Dendritic cell treated with granulocyte-macrophage colony-stimulating factor and Interleukin-4, amounts not matched to agents 40 ng/mL and 50 ng/mL, for 4 days (primary cell): ENCODE measurements around the gene CDKN2B-AS1.
"Not testable (repeated sequence)": the region's sequence is repeated elsewhere in the genome, so short reads cannot be mapped to it uniquely, and the experiment has no call there.

Source experiments
- H3K27ac Mint-ChIP-seq: one replicate; pipeline ENCODE4 v1.8.0; 2022; ENCODE audit warnings: mild to moderate bottlenecking, mixed read lengths
- H3K27me3 Mint-ChIP-seq: one replicate; pipeline ENCODE4 v1.8.0; 2022; ENCODE audit warnings: mild to moderate bottlenecking, mixed read lengths
- H3K36me3 Mint-ChIP-seq: one replicate; pipeline ENCODE4 v1.8.0; 2022; ENCODE audit warnings: low read depth, mixed read lengths
- H3K4me1 Mint-ChIP-seq: one replicate; pipeline ENCODE4 v1.8.0; 2022; ENCODE audit warnings: low read depth, mixed read lengths
- H3K4me3 Mint-ChIP-seq: one replicate; pipeline ENCODE4 v1.8.0; 2022; ENCODE audit warnings: mild to moderate bottlenecking, moderate library complexity, mixed read lengths
- H3K9me3 Mint-ChIP-seq: one replicate; pipeline ENCODE4 v1.8.0; 2022; ENCODE audit warnings: mixed read lengths
- intact Hi-C: fragments of 100-400 bp; cut with micrococcal nuclease; formaldehyde crosslinking; loops from one replicate; pipeline ENCODE4 v1.15.0; 2022

Gene CDKN2B-AS1

GRCh38 chr9:22052376-22052945 is 57.9 kb downstream of the CDKN2B-AS1 start:
- H3K9me3 Mint-ChIP-seq: no peaks in the 10 kb centered on the region

GRCh38 chr9:22053178-22053577 is 58.6 kb downstream of the CDKN2B-AS1 start:
- Mint-ChIP-seq H3K4me3 (no peak overlapping the region), H3K36me3 (no peaks in the 10 kb centered on the region), H3K4me1 (peaks cover 11% of the 10 kb centered on the region), H3K27me3 (peaks cover 1% of the 10 kb centered on the region), H3K9me3 (no peaks in the 10 kb centered on the region), H3K27ac (no peak overlapping the region)
- intact Hi-C loops: no loop called here

More at GRCh38 chr9:22052376-22052945, 57.9 kb downstream of the CDKN2B-AS1 start:
- intact Hi-C loops: no loop called here
- Mint-ChIP-seq H3K27me3 (peaks cover 1% of the 10 kb centered on the region), H3K4me3 (no peak overlapping the region), H3K27ac (no peak overlapping the region), H3K36me3 (no peaks in the 10 kb centered on the region), H3K4me1 (peaks cover 11% of the 10 kb centered on the region)

DNA sequence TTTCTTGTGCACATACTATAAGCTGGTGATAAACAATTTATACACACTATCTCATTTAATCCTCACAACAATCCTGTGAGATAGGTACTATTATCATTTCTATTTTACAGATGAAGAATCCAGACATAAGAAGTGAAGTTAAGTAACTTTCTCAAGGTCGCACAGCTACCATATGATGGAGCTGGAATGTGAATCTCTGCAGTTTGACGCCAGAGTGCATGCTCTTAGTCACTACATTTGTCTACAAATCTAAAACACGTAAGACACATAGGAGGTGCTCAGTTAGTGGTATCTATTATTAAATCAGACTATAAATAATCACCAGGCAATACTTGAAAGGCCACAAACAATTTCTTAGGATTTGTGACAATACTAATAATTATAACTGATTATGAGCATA is 59.5 kb downstream of the CDKN2B-AS1 start:
- H3K4me3 Mint-ChIP-seq: no peak overlapping the region
- H3K27ac Mint-ChIP-seq: no peak overlapping the region
- H3K4me1 Mint-ChIP-seq: peaks cover 11% of the 10 kb centered on the region
- H3K27me3 Mint-ChIP-seq: peaks cover 1% of the 10 kb centered on the region
- no peaks in the 10 kb centered on the region for H3K36me3 Mint-ChIP-seq
- H3K9me3 Mint-ChIP-seq: no peaks in the 10 kb centered on the region
- intact Hi-C loops: no loop called here

GRCh38 chr9:22054529-22054928 is 59.9 kb downstream of the CDKN2B-AS1 start:
- Mint-ChIP-seq H3K4me3 (no peak overlapping the region), H3K9me3 (no peaks in the 10 kb centered on the region), H3K36me3 (no peaks in the 10 kb centered on the region), H3K4me1 (peaks cover 11% of the 10 kb centered on the region), H3K27ac (no peak overlapping the region), H3K27me3 (peaks cover 1% of the 10 kb centered on the region)
- intact Hi-C loops: no loop called here

- Mint-ChIP-seq H3K4me1 (peaks cover 11% of the 10 kb centered on the region), H3K27ac (no peak overlapping the region), H3K36me3 (no peaks in the 10 kb centered on the region), H3K4me3 (no peak overlapping the region), H3K9me3 (no peaks in the 10 kb centered on the region), H3K27me3 (peaks cover 2% of the 10 kb centered on the region)
- intact Hi-C loops: no loop called here
Measured at GRCh38 chr9:22055090-22055489, 60.5 kb downstream of the CDKN2B-AS1 start.

DNA sequence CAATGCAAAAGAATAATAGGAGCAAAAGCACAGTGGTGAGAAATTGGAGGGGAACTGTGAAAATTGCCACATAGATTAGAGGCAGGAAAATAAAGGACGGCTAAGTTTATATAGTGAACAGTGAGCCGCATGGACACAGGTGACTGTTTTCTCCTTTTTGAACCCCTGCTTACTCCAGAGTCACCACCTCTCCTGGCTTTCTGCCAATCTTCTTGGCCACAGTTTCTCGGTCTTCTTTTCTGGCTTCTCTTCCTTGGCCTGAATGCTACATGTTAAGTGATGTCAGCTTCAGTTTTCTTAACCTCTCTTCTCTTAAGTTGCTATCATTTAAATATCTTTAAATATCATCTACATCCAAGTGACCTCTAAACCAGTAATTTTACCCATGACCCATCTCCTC is 61.8 kb downstream of the CDKN2B-AS1 start:
- Mint-ChIP-seq H3K27ac (no peak overlapping the region), H3K4me1 (no peaks in the 10 kb centered on the region), H3K9me3 (no peaks in the 10 kb centered on the region), H3K36me3 (no peaks in the 10 kb centered on the region), H3K27me3 (peaks cover 4% of the 10 kb centered on the region), H3K4me3 (no peak overlapping the region)
- intact Hi-C loops: no loop called here

DNA sequence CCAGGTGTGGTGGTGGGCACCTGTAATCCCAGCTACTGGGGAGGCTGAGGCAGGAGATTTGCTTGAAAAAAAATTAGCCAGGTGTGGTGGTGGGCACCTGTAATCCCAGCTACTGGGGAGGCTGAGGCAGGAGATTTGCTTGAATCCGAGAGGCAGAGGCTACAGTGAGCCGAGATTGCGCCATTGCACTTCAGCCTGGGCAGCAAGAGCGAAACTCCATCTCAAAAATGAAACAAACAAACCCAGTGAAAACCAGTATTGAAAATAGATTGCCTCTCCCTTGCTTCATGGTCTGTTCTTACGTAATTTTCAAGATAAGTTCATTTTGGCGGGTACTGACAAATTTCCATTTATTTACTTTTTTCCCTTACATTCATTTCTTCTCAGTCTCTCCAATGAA is 63.4 kb downstream of the CDKN2B-AS1 start:
- intact Hi-C loops, H3K27ac Mint-ChIP-seq, H3K4me3 Mint-ChIP-seq, H3K9me3 Mint-ChIP-seq, H3K4me1 Mint-ChIP-seq, H3K36me3 Mint-ChIP-seq: not testable (repeated sequence)
- peaks cover 11% of the 10 kb centered on the region for H3K27me3 Mint-ChIP-seq

- intact Hi-C loops: no loop called here
- Mint-ChIP-seq H3K9me3 (no peaks in the 10 kb centered on the region), H3K27ac (no peak overlapping the region), H3K27me3 (peaks cover 23% of the 10 kb centered on the region), H3K36me3 (no peaks in the 10 kb centered on the region), H3K4me3 (no peak overlapping the region), H3K4me1 (no peaks in the 10 kb centered on the region)
Measured at GRCh38 chr9:22060831-22061383, 66.3 kb downstream of the CDKN2B-AS1 start.

- no peak overlapping the region for H3K4me3 Mint-ChIP-seq
- H3K27ac Mint-ChIP-seq: no peak overlapping the region
- H3K4me1 Mint-ChIP-seq: no peaks in the 10 kb centered on the region
- intact Hi-C loops: no loop called here
- H3K9me3 Mint-ChIP-seq: no peaks in the 10 kb centered on the region
- H3K27me3 Mint-ChIP-seq: peaks cover 28% of the 10 kb centered on the region
- no peaks in the 10 kb centered on the region for H3K36me3 Mint-ChIP-seq
Measured at GRCh38 chr9:22064957-22065356, 70.4 kb downstream of the CDKN2B-AS1 start.

DNA sequence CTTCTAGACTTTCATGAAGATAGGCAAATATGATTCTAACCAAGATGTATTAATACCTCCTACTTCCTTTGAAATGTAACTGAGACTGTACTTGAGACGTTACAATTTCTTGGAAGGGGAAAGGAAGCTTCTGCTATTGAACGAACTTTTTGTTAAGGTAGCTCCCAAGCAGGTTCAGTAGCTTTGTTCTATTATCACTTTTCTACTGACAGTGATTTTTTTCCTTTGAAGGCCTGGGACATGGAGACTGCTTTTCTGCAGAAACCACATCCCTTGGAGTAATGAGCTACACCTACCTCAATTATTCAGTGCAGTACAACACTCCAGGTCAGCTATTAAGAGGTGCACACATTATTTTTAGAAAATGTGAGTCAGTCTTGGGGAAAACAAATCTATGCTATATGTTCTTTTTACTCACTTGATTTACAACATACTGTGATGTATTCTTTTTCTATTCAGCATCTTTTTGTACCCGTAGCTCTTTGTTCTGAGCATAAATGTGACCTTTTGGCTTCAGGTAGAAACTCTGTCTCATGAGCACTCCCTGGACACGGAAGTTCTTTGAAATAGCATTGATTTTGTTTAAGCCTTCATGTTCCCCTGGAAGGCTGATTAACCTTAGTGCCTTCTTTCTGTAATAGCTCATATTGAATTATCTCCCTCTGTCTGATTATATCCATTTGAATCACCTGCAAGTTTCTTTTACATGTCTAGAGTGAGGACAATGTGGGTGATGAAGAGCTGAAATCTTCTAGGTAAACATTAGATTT is 71.0 kb downstream of the CDKN2B-AS1 start:
- intact Hi-C loops: no loop called here
- Mint-ChIP-seq H3K4me1 (no peaks in the 10 kb centered on the region), H3K36me3 (no peaks in the 10 kb centered on the region), H3K27me3 (peaks cover 25% of the 10 kb centered on the region), H3K9me3 (no peaks in the 10 kb centered on the region), H3K4me3 (no peak overlapping the region), H3K27ac (no peak overlapping the region)

GRCh38 chr9:22067196-22067595 is 72.6 kb downstream of the CDKN2B-AS1 start:
- no peak overlapping the region for H3K27ac Mint-ChIP-seq
- H3K27me3 Mint-ChIP-seq: peaks cover 25% of the 10 kb centered on the region
- no peaks in the 10 kb centered on the region for H3K36me3 Mint-ChIP-seq
- H3K4me3 Mint-ChIP-seq: no peak overlapping the region
- H3K9me3 Mint-ChIP-seq: no peaks in the 10 kb centered on the region
- H3K4me1 Mint-ChIP-seq: no peaks in the 10 kb centered on the region
- intact Hi-C loops: no loop called here

- intact Hi-C loops: no loop called here
- Mint-ChIP-seq H3K4me1 (no peaks in the 10 kb centered on the region), H3K4me3 (no peak overlapping the region), H3K27me3 (peaks cover 19% of the 10 kb centered on the region), H3K9me3 (no peaks in the 10 kb centered on the region), H3K36me3 (no peaks in the 10 kb centered on the region), H3K27ac (no peak overlapping the region)
Measured at GRCh38 chr9:22068369-22068768, 73.8 kb downstream of the CDKN2B-AS1 start.

- Mint-ChIP-seq H3K36me3 (no peaks in the 10 kb centered on the region), H3K9me3 (no peaks in the 10 kb centered on the region), H3K27me3 (peaks cover 22% of the 10 kb centered on the region), H3K27ac (no peak overlapping the region), H3K4me1 (no peaks in the 10 kb centered on the region), H3K4me3 (no peak overlapping the region)
- intact Hi-C loops: no loop called here
Measured at GRCh38 chr9:22073349-22073748, 78.8 kb downstream of the CDKN2B-AS1 start.

DNA sequence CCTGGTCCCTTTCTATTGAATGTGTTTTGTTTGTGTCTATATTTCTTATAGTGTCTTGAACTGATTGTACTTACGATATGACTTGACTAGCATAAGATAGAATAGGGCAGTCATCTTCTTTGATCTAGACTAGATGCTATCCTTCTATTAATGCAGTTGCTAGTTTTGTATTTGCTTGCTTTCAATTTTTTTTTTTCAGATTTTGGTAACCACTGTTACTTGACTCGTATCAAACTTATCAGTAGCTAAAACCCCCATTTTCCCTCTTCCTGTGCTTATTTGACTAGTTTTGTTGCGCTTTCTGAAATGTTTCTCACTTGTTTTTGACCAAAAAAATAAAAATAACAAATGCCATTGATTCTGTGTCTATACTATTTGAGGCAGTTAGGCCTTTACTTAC is 83.5 kb downstream of the CDKN2B-AS1 start:
- Mint-ChIP-seq H3K36me3 (no peaks in the 10 kb centered on the region), H3K4me1 (no peaks in the 10 kb centered on the region), H3K4me3 (no peak overlapping the region), H3K27me3 (peaks cover 33% of the 10 kb centered on the region), H3K27ac (no peak overlapping the region), H3K9me3 (no peaks in the 10 kb centered on the region)
- intact Hi-C loops: no loop called here
